HEK293 (cell line): ENCODE data around the gene MEGF10.
A peak's percentile ranks its signal among the peaks of the same experiment; 100 is the strongest.

ENCODE experiments used
- CTCF ChIA-PET: fragments of 350-600 bp; formaldehyde crosslinking; extraction: SDS; loops from one replicate; lab custom pipeline; 2021; ENCODE audit warnings: antibody characterized with exemption; lab: Yijun Ruan, JAX
- POLR2A ChIA-PET: fragments of 300-600 bp; formaldehyde crosslinking; extraction: SDS; loops from one replicate; lab custom pipeline; 2020; ENCODE audit warnings: antibody characterized with exemption, inconsistent platforms; lab: Yijun Ruan, JAX
- H3K27ac ChIP-seq: fragments of 200-500 bp; sonication (Bioruptor generic); 2 replicates; pipeline ENCODE4 v1.5.1; 2014; ENCODE audit warnings: low read depth, low read length, control low read depth, inconsistent platforms; ENCODE audit errors: extremely low read depth
- H3K36me3 ChIP-seq, 2 experiments: fragments of 200-500 bp in 1 of 2; sonication (Bioruptor generic) in 1 of 2; 1 replicate in 1 of 2; 2 replicates in 1 of 2; pipeline ENCODE4 v1.5.1; 2014 to 2017; ENCODE audit warnings: inconsistent platforms in 2 of 2, low read length in 2 of 2; ENCODE audit not compliant: control insufficient read depth in 2 of 2, insufficient read depth in 1 of 2
- H3K4me1 ChIP-seq: fragments of 200-500 bp; sonication (Bioruptor generic); 2 replicates; pipeline ENCODE4 v1.5.1; 2014; ENCODE audit warnings: mild to moderate bottlenecking, low read length, inconsistent platforms; ENCODE audit not compliant: control insufficient read depth, insufficient read depth
- H3K4me3 ChIP-seq: 2 replicates; pipeline ENCODE4 v1.5.1; 2011; ENCODE audit warnings: low read depth, mild to moderate bottlenecking, control low read depth, low read length, moderate library complexity
- H3K9me3 ChIP-seq: fragments of 200-500 bp; sonication (Bioruptor generic); 2 replicates; pipeline ENCODE4 v1.5.1; 2014; ENCODE audit warnings: low read depth, low read length, inconsistent platforms; ENCODE audit not compliant: control insufficient read depth, insufficient read depth
- GLIS2 ChIP-seq: fragments of 450-650 bp; formaldehyde crosslinking; IDR thresholded peaks from 2 replicates; pipeline ENCODE4 v1.5.1; 2016; ENCODE audit warnings: missing biosample characterization, missing genetic modification characterization
- KLF10 ChIP-seq: fragments of 450-650 bp; IDR thresholded peaks from 2 replicates; pipeline ENCODE4 v1.5.1; 2018; ENCODE audit warnings: missing biosample characterization, mild to moderate bottlenecking, missing genetic modification characterization
- OVOL3 ChIP-seq: fragments of 450-650 bp; formaldehyde crosslinking; IDR thresholded peaks from 2 replicates; pipeline ENCODE4 v1.5.1; 2016; ENCODE audit warnings: missing biosample characterization, missing genetic modification characterization
- SCRT2 ChIP-seq: fragments of 450-650 bp; formaldehyde crosslinking; IDR thresholded peaks from 2 replicates; pipeline ENCODE4 v1.5.1; 2016; ENCODE audit warnings: missing biosample characterization, missing genetic modification characterization
- YY2 ChIP-seq: fragments of 450-650 bp; formaldehyde crosslinking; IDR thresholded peaks from 2 replicates; pipeline ENCODE4 v1.5.1; 2016; ENCODE audit warnings: missing biosample characterization, missing genetic modification characterization
- ZIC2 ChIP-seq: fragments of 450-650 bp; formaldehyde crosslinking; IDR thresholded peaks from 2 replicates; pipeline ENCODE4 v1.5.1; 2016; ENCODE audit warnings: missing biosample characterization, missing genetic modification characterization
- ZNF133 ChIP-seq: fragments of 450-650 bp; formaldehyde crosslinking; IDR thresholded peaks from 2 replicates; pipeline ENCODE4 v1.5.1; 2016; ENCODE audit warnings: missing biosample characterization, missing genetic modification characterization
- ZNF140 ChIP-seq: fragments of 450-650 bp; formaldehyde crosslinking; IDR thresholded peaks from 2 replicates; pipeline ENCODE4 v1.5.1; 2016; ENCODE audit warnings: missing biosample characterization, missing genetic modification characterization
- ZNF16 ChIP-seq: fragments of 450-650 bp; formaldehyde crosslinking; IDR thresholded peaks from 2 replicates; pipeline ENCODE4 v1.5.1; 2016; ENCODE audit warnings: low read depth, missing biosample characterization, missing genetic modification characterization
- ZNF169 ChIP-seq: fragments of 450-650 bp; formaldehyde crosslinking; IDR thresholded peaks from 2 replicates; pipeline ENCODE4 v1.5.1; 2016; ENCODE audit warnings: missing biosample characterization, missing genetic modification characterization
- ZNF174 ChIP-seq: fragments of 450-650 bp; formaldehyde crosslinking; IDR thresholded peaks from 2 replicates; pipeline ENCODE4 v1.5.0; 2017; ENCODE audit warnings: missing biosample characterization, mild to moderate bottlenecking, missing genetic modification characterization
- ZNF248 ChIP-seq: fragments of 450-650 bp; formaldehyde crosslinking; IDR thresholded peaks from 2 replicates; pipeline ENCODE4 v1.5.1; 2017; ENCODE audit warnings: missing biosample characterization, missing genetic modification characterization
- ZNF324 ChIP-seq: fragments of 450-650 bp; formaldehyde crosslinking; IDR thresholded peaks from 2 replicates; pipeline ENCODE4 v1.5.1; 2016; ENCODE audit warnings: missing biosample characterization, missing genetic modification characterization
- ZNF404 ChIP-seq: fragments of 450-650 bp; formaldehyde crosslinking; IDR thresholded peaks from 2 replicates; pipeline ENCODE4 v1.5.1; 2017; ENCODE audit warnings: missing biosample characterization, missing genetic modification characterization
- ZNF514 ChIP-seq: fragments of 450-650 bp; formaldehyde crosslinking; IDR thresholded peaks from 2 replicates; pipeline ENCODE4 v1.5.1; 2016; ENCODE audit warnings: missing biosample characterization, missing genetic modification characterization
- ZNF530 ChIP-seq: fragments of 450-650 bp; formaldehyde crosslinking; IDR thresholded peaks from 2 replicates; pipeline ENCODE4 v1.5.1; 2016; ENCODE audit warnings: low read depth, missing biosample characterization, missing genetic modification characterization
- ZNF571 ChIP-seq: fragments of 450-650 bp; formaldehyde crosslinking; IDR thresholded peaks from 2 replicates; pipeline ENCODE4 v1.5.0; 2017; ENCODE audit warnings: missing biosample characterization, missing genetic modification characterization
- ZNF76 ChIP-seq: fragments of 450-650 bp; formaldehyde crosslinking; IDR thresholded peaks from 2 replicates; pipeline ENCODE4; 2016; ENCODE audit warnings: low read depth, missing biosample characterization, missing genetic modification characterization, borderline replicate concordance
- ZNF837 ChIP-seq: fragments of 450-650 bp; formaldehyde crosslinking; IDR thresholded peaks from 2 replicates; pipeline ENCODE4 v1.5.1; 2016; ENCODE audit warnings: missing biosample characterization, missing genetic modification characterization
- ZNF843 ChIP-seq: fragments of 450-650 bp; formaldehyde crosslinking; IDR thresholded peaks from 2 replicates; pipeline ENCODE4 v1.5.1; 2016; ENCODE audit warnings: missing biosample characterization, missing genetic modification characterization
- ZSCAN23 ChIP-seq: fragments of 450-650 bp; formaldehyde crosslinking; IDR thresholded peaks from 2 replicates; pipeline ENCODE4 v1.5.1; 2016; ENCODE audit warnings: missing biosample characterization, missing genetic modification characterization
- TF ChIP-seq, protein P1 (sequence below): fragments of 450-650 bp; formaldehyde crosslinking; IDR thresholded peaks from 2 replicates; pipeline ENCODE4 v1.5.1; 2016; ENCODE audit warnings: missing biosample characterization, missing genetic modification characterization
- TF ChIP-seq, protein P2 (sequence below): fragments of 450-650 bp; formaldehyde crosslinking; conservative IDR thresholded peaks from 2 replicates; pipeline ENCODE4 v1.5.1; 2016; ENCODE audit warnings: low read depth, missing biosample characterization, missing genetic modification characterization
- TF ChIP-seq, protein P3 (sequence below): fragments of 450-650 bp; formaldehyde crosslinking; IDR thresholded peaks from 2 replicates; pipeline ENCODE4 v1.5.1; 2017; ENCODE audit warnings: missing biosample characterization, missing genetic modification characterization
- TF ChIP-seq, protein P4 (sequence below): fragments of 450-650 bp; formaldehyde crosslinking; IDR thresholded peaks from 2 replicates; pipeline ENCODE4 v1.5.1; 2016; ENCODE audit warnings: missing biosample characterization, missing genetic modification characterization

Gene MEGF10

DNA sequence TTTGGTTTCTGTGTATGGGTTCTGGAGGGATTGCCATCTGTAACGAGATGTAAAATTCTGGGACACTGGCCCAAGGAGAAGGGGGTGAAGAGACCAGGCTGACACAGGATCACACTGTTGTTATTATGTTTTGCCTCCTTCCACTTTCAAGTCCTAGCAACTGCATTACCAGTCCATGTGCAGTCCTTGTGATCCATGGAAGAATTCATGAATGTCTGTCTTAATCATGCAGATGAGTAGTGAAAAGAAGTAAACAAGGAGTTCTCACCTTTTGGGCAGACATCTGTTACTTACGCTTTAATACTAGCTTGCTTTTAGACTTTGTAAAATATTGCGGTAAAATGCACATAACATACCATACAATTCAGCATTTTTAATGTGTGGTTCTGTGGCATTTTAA lies 18.3 kb downstream of the MEGF10 start (continued):
- TF ChIP-seq, protein P1, sequence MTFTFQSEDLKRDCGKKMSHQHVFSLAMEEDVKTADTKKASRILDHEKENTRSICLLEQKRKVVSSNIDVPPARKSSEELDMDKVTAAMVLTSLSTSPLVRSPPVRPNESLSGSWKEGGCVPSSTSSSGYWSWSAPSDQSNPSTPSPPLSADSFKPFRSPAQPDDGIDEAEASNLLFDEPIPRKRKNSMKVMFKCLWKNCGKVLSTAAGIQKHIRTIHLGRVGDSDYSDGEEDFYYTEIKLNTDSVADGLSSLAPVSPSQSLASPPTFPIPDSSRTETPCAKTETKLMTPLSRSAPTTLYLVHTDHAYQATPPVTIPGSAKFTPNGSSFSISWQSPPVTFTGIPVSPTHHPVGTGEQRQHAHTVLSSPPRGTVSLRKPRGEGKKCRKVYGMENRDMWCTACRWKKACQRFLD (tag by site-specific recombination) = no peak
- no peak for TF ChIP-seq ZNF324 (tag by site-specific recombination)
- no peak for TF ChIP-seq OVOL3 (tag by site-specific recombination)
- TF ChIP-seq ZNF571 = no peak
- no peak for TF ChIP-seq ZNF140
- no peak for TF ChIP-seq ZNF404 (tag by site-specific recombination)
- TF ChIP-seq, protein P2, sequence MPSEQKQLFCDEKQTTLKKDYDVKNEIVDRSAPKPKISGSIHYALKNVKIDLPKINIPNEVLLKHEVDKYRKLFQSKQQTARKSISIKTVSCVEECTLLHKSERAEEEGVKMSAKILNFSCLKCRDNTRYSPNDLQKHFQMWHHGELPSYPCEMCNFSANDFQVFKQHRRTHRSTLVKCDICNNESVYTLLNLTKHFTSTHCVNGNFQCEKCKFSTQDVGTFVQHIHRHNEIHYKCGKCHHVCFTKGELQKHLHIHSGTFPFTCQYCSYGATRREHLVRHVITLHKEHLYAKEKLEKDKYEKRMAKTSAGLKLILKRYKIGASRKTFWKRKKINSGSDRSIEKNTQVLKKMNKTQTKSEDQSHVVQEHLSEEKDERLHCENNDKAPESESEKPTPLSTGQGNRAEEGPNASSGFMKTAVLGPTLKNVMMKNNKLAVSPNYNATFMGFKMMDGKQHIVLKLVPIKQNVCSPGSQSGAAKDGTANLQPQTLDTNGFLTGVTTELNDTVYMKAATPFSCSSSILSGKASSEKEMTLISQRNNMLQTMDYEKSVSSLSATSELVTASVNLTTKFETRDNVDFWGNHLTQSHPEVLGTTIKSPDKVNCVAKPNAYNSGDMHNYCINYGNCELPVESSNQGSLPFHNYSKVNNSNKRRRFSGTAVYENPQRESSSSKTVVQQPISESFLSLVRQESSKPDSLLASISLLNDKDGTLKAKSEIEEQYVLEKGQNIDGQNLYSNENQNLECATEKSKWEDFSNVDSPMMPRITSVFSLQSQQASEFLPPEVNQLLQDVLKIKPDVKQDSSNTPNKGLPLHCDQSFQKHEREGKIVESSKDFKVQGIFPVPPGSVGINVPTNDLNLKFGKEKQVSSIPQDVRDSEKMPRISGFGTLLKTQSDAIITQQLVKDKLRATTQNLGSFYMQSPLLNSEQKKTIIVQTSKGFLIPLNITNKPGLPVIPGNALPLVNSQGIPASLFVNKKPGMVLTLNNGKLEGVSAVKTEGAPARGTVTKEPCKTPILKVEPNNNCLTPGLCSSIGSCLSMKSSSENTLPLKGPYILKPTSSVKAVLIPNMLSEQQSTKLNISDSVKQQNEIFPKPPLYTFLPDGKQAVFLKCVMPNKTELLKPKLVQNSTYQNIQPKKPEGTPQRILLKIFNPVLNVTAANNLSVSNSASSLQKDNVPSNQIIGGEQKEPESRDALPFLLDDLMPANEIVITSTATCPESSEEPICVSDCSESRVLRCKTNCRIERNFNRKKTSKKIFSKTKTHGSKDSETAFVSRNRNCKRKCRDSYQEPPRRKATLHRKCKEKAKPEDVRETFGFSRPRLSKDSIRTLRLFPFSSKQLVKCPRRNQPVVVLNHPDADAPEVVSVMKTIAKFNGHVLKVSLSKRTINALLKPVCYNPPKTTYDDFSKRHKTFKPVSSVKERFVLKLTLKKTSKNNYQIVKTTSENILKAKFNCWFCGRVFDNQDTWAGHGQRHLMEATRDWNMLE (tag by site-specific recombination) = no peak
- TF ChIP-seq ZNF843 (tag by site-specific recombination) = no peak
- no peak for TF ChIP-seq ZNF133

DNA sequence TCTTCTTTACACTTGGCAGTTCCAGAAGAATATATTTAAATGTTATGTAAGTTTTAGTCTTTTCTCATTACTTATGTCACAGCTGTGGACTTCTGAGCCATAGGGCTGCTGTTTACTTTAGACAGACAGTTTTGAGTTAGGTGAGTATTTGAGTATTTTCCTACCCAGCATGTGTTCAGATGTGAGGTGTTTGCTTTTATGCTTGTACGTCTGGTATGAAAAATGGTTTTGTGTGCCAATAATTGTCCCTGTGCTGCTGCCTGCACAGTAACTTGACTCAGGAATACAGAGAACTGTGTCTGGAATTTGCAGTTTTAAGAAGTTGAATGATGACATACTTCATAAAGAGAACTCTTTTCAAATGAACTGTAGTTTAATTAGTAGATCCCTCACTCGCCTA lies 20.8 kb downstream of the MEGF10 start:
- Histone ChIP-seq H3K4me1 (no peaks in the 10 kb centered on the region), H3K9me3 (no peaks in the 10 kb centered on the region), H3K4me3 (no peak overlapping the region), H3K27ac (no peak overlapping the region), H3K36me3 (no peaks in the 10 kb centered on the region)
- TF ChIP-seq ZNF76 (tag by site-specific recombination) = no peak
- TF ChIP-seq ZIC2 = peak; percentile 33; the same call in 1 of the 2 replicates
- TF ChIP-seq, protein P3, sequence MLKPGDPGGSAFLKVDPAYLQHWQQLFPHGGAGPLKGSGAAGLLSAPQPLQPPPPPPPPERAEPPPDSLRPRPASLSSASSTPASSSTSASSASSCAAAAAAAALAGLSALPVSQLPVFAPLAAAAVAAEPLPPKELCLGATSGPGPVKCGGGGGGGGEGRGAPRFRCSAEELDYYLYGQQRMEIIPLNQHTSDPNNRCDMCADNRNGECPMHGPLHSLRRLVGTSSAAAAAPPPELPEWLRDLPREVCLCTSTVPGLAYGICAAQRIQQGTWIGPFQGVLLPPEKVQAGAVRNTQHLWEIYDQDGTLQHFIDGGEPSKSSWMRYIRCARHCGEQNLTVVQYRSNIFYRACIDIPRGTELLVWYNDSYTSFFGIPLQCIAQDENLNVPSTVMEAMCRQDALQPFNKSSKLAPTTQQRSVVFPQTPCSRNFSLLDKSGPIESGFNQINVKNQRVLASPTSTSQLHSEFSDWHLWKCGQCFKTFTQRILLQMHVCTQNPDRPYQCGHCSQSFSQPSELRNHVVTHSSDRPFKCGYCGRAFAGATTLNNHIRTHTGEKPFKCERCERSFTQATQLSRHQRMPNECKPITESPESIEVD (tag by site-specific recombination) = peak; percentile 86
- ChIA-PET CTCF (no interaction called here), POLR2A (no interaction called here)

DNA sequence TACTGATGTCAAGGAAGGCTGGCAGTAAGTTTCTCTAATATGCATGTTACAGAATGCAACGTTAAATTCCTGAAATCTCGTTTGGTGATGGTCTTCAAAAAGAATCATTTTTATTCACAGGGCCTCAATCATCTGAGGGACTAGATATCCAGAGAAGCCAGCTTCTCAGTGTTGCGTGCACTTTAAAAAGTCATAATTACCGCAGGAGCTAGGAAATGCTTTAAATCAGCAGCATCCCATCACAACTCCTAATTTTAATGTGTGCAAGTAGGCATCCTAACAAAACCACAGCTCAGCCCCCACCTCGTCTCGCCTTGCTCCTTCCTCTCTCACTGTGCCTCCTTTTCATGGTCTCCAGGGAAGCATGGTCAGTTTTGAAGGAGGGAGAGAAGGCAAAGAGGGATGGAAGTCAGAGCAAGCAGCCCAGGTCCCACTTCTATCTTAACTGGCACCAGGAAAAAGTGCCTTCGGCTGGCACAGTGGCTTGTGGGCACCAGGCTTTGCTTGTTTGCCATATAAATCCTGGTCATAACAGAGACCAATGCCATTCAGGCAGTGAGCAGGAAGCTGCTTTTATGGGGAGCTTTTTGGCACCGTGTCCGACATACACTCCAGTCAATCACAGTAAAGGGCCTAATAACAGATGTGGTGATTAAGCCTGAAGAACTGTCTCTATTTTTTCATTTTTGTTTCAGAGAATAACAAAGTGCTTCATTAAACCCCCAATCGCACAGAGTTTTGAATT lies 21.4 kb downstream of the MEGF10 start:
- H3K27ac ChIP-seq = no peak overlapping the region
- POLR2A ChIA-PET = no interaction called here
- CTCF ChIA-PET = interaction anchor here (0.7 to 1.4 kb wide), 6 partner anchors 17 to 395 kb away, joined by 3 to 5 read pairs (median 3); no protein-coding TSS in a partner anchor
- TF ChIP-seq ZNF174 (tag by site-specific recombination) (no peak), SCRT2 (tag by site-specific recombination) (no peak), ZNF16 (tag by site-specific recombination) (no peak), ZNF514 (tag by site-specific recombination) (no peak), KLF10 (no peak), GLIS2 (tag by site-specific recombination) (no peak), YY2 (tag by site-specific recombination) (no peak), ZSCAN23 (tag by site-specific recombination) (no peak), ZNF837 (tag by site-specific recombination) (no peak), ZNF248 (tag by site-specific recombination) (no peak), ZNF169 (tag by site-specific recombination) (no peak), ZNF530 (tag by site-specific recombination) (no peak)
- TF ChIP-seq, protein P4, sequence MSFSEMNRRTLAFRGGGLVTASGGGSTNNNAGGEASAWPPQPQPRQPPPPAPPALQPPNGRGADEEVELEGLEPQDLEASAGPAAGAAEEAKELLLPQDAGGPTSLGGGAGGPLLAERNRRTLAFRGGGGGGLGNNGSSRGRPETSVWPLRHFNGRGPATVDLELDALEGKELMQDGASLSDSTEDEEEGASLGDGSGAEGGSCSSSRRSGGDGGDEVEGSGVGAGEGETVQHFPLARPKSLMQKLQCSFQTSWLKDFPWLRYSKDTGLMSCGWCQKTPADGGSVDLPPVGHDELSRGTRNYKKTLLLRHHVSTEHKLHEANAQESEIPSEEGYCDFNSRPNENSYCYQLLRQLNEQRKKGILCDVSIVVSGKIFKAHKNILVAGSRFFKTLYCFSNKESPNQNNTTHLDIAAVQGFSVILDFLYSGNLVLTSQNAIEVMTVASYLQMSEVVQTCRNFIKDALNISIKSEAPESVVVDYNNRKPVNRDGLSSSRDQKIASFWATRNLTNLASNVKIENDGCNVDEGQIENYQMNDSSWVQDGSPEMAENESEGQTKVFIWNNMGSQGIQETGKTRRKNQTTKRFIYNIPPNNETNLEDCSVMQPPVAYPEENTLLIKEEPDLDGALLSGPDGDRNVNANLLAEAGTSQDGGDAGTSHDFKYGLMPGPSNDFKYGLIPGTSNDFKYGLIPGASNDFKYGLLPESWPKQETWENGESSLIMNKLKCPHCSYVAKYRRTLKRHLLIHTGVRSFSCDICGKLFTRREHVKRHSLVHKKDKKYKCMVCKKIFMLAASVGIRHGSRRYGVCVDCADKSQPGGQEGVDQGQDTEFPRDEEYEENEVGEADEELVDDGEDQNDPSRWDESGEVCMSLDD (tag by site-specific recombination) = no peak

More for the DNA sequence above, 21.4 kb downstream of the MEGF10 start:
- no peaks in the 10 kb centered on the region for H3K4me1 ChIP-seq
- no peaks in the 10 kb centered on the region for H3K36me3 ChIP-seq
- H3K4me3 ChIP-seq = no peak overlapping the region
- H3K9me3 ChIP-seq = no peaks in the 10 kb centered on the region
